Measurements from ENCODE around the gene PPARGC1A. TPM values are rescaled to one million over a fixed set of nuclear protein-coding genes. Genes with fewer than 3 reads are reported as not detected.

PPARGC1A gene
- total and polyA plus RNA-seq, 2 experiments from 2014 or later: 6.7 to 16.6 TPM

- peak overlapping the region; percentile 46 for H3K27ac ChIP-seq
- no peaks in the 10 kb centered on the region for H3K79me2 ChIP-seq
- H3K27me3 ChIP-seq: no peaks in the 10 kb centered on the region
- H3K9me3 ChIP-seq (ENCODE audit: low read depth): no peaks in the 10 kb centered on the region
- WGBS (ENCODE audit: low lambda C conversion rate, missing lambda C conversion rate): 17% methylated on average over 3 of the region's 3 CpGs
- peak overlapping the region; percentile 81 for H3K4me2 ChIP-seq
- H3K36me3 ChIP-seq (replicated peaks; ENCODE audit: insufficient read depth, low read depth): no peaks in the 10 kb centered on the region
- H3K4me1 ChIP-seq (ENCODE audit: insufficient read depth): no peaks in the 10 kb centered on the region
- no peaks in the 10 kb centered on the region for H3K9me2 ChIP-seq (replicated peaks; ENCODE audit: insufficient read depth)
- no peak overlapping the region for H2AFZ ChIP-seq
- no peaks in the 10 kb centered on the region for H4K20me1 ChIP-seq (ENCODE audit: insufficient read depth, poor library complexity, severe bottlenecking)
- DNase-seq (ENCODE audit: low spot score): no peak
- peak overlapping the region; percentile 38 for H3K4me3 ChIP-seq
- no peak for TF ChIP-seq EZH2 (IDR thresholded peaks at IDR 0.05; ENCODE audit: borderline replicate concordance)
- TF ChIP-seq EZH2phosphoT487 (IDR thresholded peaks at IDR 0.05; ENCODE audit: low read depth, severe bottlenecking, unreplicated experiment): no peak
- no peak for TF ChIP-seq CTCF (IDR thresholded peaks at IDR 0.05; ENCODE audit: poor library complexity)
These were observed 456 bp downstream of the PPARGC1A start for GRCh38 chr4:23889391-23889790.

DNA sequence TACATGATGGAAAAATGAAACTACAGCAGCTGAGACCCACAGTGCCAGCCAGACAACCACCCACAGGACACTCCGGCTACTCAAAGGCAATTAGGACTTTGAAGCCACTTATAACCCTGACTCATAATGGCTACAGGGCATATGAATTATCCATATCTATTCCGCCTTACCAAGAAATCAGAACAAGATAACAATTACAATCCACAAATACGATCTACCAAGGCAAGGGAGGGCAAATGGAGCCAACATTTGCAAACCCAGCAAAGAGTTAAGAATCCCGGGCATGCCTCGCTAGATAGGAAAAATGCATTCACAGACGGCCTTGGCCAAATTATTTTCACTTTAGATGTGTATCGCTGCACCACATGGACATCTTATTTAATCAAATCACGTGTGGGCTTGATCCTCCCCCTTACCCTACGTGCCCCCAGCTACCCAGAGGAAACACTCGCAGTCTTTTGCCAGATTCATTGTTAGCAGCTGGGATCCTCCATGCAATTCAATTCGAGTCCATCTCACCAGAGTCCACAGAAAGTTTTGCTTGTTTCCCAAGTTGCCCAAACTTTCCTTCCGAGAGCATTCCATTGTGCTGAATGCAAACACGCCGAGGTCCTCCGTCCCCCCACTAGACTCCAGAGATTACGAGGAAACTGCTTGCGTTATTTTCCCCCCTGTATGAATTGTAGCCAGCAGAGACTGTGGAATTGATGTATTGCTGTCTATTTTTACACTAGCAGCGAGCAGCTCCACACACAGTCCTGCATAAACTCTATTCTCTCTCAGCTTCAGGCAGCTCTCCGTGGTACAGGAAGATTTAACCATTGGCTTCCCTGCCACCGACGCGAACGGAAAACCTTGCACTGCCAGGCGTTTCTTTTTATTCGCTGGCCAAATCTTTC is 1.2 kb downstream of the PPARGC1A start:
- Histone ChIP-seq H3K9me3 (ENCODE audit: low read depth) (no peaks in the 10 kb centered on the region), H3K4me2 (peak overlapping the region; percentile 81), H3K79me2 (no peaks in the 10 kb centered on the region), H3K9me2 (replicated peaks; ENCODE audit: insufficient read depth) (no peaks in the 10 kb centered on the region), H2AFZ (peak overlapping the region; percentile 1), H3K27me3 (no peaks in the 10 kb centered on the region), H4K20me1 (ENCODE audit: insufficient read depth, poor library complexity, severe bottlenecking) (no peaks in the 10 kb centered on the region), H3K4me3 (peak overlapping the region; percentile 38), H3K36me3 (replicated peaks; ENCODE audit: insufficient read depth, low read depth) (no peaks in the 10 kb centered on the region), H3K4me1 (ENCODE audit: insufficient read depth) (no peaks in the 10 kb centered on the region), H3K27ac (peak overlapping the region; percentile 46)
- WGBS (ENCODE audit: low lambda C conversion rate, missing lambda C conversion rate): 12% methylated on average over 25 of the region's 25 CpGs
- TF ChIP-seq EZH2 (IDR thresholded peaks at IDR 0.05; ENCODE audit: borderline replicate concordance) (no peak), CTCF (IDR thresholded peaks at IDR 0.05; ENCODE audit: poor library complexity) (no peak), EZH2phosphoT487 (IDR thresholded peaks at IDR 0.05; ENCODE audit: low read depth, severe bottlenecking, unreplicated experiment) (no peak)
- DNase-seq (ENCODE audit: low spot score): peak; percentile 47

GRCh38 chr4:23887989-23888388 is 1.9 kb downstream of the PPARGC1A start:
- H3K9me3 ChIP-seq (ENCODE audit: low read depth): no peaks in the 10 kb centered on the region
- no peaks in the 10 kb centered on the region for H4K20me1 ChIP-seq (ENCODE audit: insufficient read depth, poor library complexity, severe bottlenecking)
- TF ChIP-seq CTCF (IDR thresholded peaks at IDR 0.05; ENCODE audit: poor library complexity) (no peak), EZH2 (IDR thresholded peaks at IDR 0.05; ENCODE audit: borderline replicate concordance) (no peak), EZH2phosphoT487 (IDR thresholded peaks at IDR 0.05; ENCODE audit: low read depth, severe bottlenecking, unreplicated experiment) (no peak)
- no peak overlapping the region for H2AFZ ChIP-seq
- no peaks in the 10 kb centered on the region for H3K4me1 ChIP-seq (ENCODE audit: insufficient read depth)
- WGBS (ENCODE audit: low lambda C conversion rate, missing lambda C conversion rate): 80% methylated on average over 7 of the region's 7 CpGs
- no peaks in the 10 kb centered on the region for H3K27me3 ChIP-seq
- DNase-seq (ENCODE audit: low spot score): no peak
- H3K36me3 ChIP-seq (replicated peaks; ENCODE audit: insufficient read depth, low read depth): no peaks in the 10 kb centered on the region
- peak overlapping the region; percentile 46 for H3K27ac ChIP-seq
- peak overlapping the region; percentile 38 for H3K4me3 ChIP-seq
- peak overlapping the region; percentile 81 for H3K4me2 ChIP-seq
- H3K79me2 ChIP-seq: no peaks in the 10 kb centered on the region
- H3K9me2 ChIP-seq (replicated peaks; ENCODE audit: insufficient read depth): no peaks in the 10 kb centered on the region
